HG02970 (cell line): Measurements from ENCODE around the gene PPM1L.
"Not testable (repeated sequence)": the region's sequence is repeated elsewhere in the genome, so short reads cannot be mapped to it uniquely, and the experiment has no call there.

Experiments
- ATAC-seq: cut with Tn5 transposase; IDR thresholded peaks from one replicate; pipeline ENCODE4 v1.9.1; 2021; ENCODE audit warnings: mild to moderate bottlenecking, moderate library complexity, moderate number of reproducible peaks; ENCODE audit not compliant: unreplicated experiment, low FRiP score

PPM1L gene

GRCh38 chr3:161025911-161026310 lies 269.9 kb downstream of the PPM1L start:
- ATAC-seq: no peak

GRCh38 chr3:161026612-161027510 lies 270.8 kb downstream of the PPM1L start:
- ATAC-seq: no peak

GRCh38 chr3:161028555-161029153 lies 272.6 kb downstream of the PPM1L start:
- no peak for ATAC-seq

GRCh38 chr3:161031134-161031533 lies 275.1 kb downstream of the PPM1L start:
- ATAC-seq: no peak

GRCh38 chr3:161034913-161035550 lies 279.0 kb downstream of the PPM1L start:
- not testable (repeated sequence) for ATAC-seq

GRCh38 chr3:161035711-161036110 lies 279.7 kb downstream of the PPM1L start:
- ATAC-seq: no peak

- ATAC-seq: no peak
Measured at GRCh38 chr3:161038725-161039124, 282.7 kb downstream of the PPM1L start.

- ATAC-seq: no peak
Measured at GRCh38 chr3:161042023-161042501, 286.0 kb downstream of the PPM1L start.

GRCh38 chr3:161043336-161044035 lies 287.5 kb downstream of the PPM1L start:
- no peak for ATAC-seq

GRCh38 chr3:161049683-161050248 lies 293.7 kb downstream of the PPM1L start:
- no peak for ATAC-seq

- no peak for ATAC-seq
Measured at GRCh38 chr3:161050935-161051334, 294.9 kb downstream of the PPM1L start.

GRCh38 chr3:161051856-161052255 lies 295.8 kb downstream of the PPM1L start:
- no peak for ATAC-seq

- ATAC-seq: no peak
Measured at GRCh38 chr3:161054860-161055604, 299.0 kb downstream of the PPM1L start.

- ATAC-seq: no peak
Measured at GRCh38 chr3:161064413-161064812, 308.4 kb downstream of the PPM1L start.

GRCh38 chr3:161066930-161067329 lies 310.9 kb downstream of the PPM1L start:
- ATAC-seq: no peak

- no peak for ATAC-seq
Measured at GRCh38 chr3:161067335-161067734, 311.3 kb downstream of the PPM1L start.

GRCh38 chr3:161069511-161070251 lies 313.6 kb downstream of the PPM1L start:
- ATAC-seq: peak; percentile 91

- no peak for ATAC-seq
Measured at GRCh38 chr3:161070252-161070930, 314.4 kb downstream of the PPM1L start.
